DND-41 (cell line): Measurements from ENCODE around the gene CRYZ.

Source experiments
- ATAC-seq: fragments of 200-7000 bp; cut with Tn5 transposase; 3 replicates; pipeline ENCODE4 v1.9.1; 2021; ENCODE audit warnings: low read depth; ENCODE audit not compliant: insufficient read depth
- DNase-seq: peaks from one replicate; pipeline ENCODE4 v3.0.0-alpha.2; 2020
- H2AFZ ChIP-seq: 2 replicates; pipeline ENCODE4 v1.6.0; 2012; ENCODE audit warnings: low read depth, low read length
- H3K27ac ChIP-seq: 2 replicates; pipeline ENCODE4 v1.5.1; 2012; ENCODE audit warnings: low read length, inconsistent platforms
- H3K27me3 ChIP-seq: fragments of 200-600 bp; sonication (generic); 2 replicates; pipeline ENCODE4 v1.6.0; 2012; ENCODE audit warnings: low read length, mild to moderate bottlenecking, inconsistent platforms; ENCODE audit not compliant: insufficient read depth, poor library complexity
- H3K36me3 ChIP-seq: 2 replicates; pipeline ENCODE4 v1.5.1; 2012; ENCODE audit warnings: low read length, inconsistent platforms; ENCODE audit not compliant: insufficient read depth
- H3K4me1 ChIP-seq: 2 replicates; pipeline ENCODE4 v1.5.1; 2012; ENCODE audit warnings: mild to moderate bottlenecking, low read length; ENCODE audit not compliant: insufficient read depth
- H3K4me2 ChIP-seq: 2 replicates; pipeline ENCODE4 v1.6.0; 2012; ENCODE audit warnings: mild to moderate bottlenecking, moderate library complexity, low read length, inconsistent platforms; ENCODE audit not compliant: insufficient read depth
- H3K4me3 ChIP-seq, 2 experiments: fragments of 200-600 bp in 1 of 2; shearing (Covaris generic) in 1 of 2; 2 replicates each; pipeline ENCODE4 v1.5.1; 2012 to 2016; ENCODE audit warnings: inconsistent platforms in 2 of 2, low read length in 2 of 2, mild to moderate bottlenecking in 2 of 2, low read depth in 1 of 2, moderate library complexity in 1 of 2
- H3K79me2 ChIP-seq: 2 replicates; pipeline ENCODE4 v1.6.0; 2012; ENCODE audit warnings: low read length, inconsistent platforms; ENCODE audit not compliant: insufficient read depth
- H3K9ac ChIP-seq: 2 replicates; pipeline ENCODE4 v1.6.0; 2012; ENCODE audit warnings: low read depth, mild to moderate bottlenecking, inconsistent platforms, low read length, moderate library complexity
- H3K9me3 ChIP-seq: 2 replicates; pipeline ENCODE4 v1.5.1; 2012; ENCODE audit warnings: low read length, moderate library complexity, mild to moderate bottlenecking, inconsistent platforms; ENCODE audit not compliant: insufficient read depth, severe bottlenecking
- H4K20me1 ChIP-seq: 2 replicates; pipeline ENCODE4 v1.6.0; 2012; ENCODE audit warnings: low read length; ENCODE audit not compliant: insufficient read depth
- EZH2 ChIP-seq: IDR thresholded peaks from 3 replicates; pipeline ENCODE4 v1.6.1; 2012; ENCODE audit warnings: borderline replicate concordance, low read depth, mild to moderate bottlenecking, moderate library complexity, low read length, inconsistent platforms; ENCODE audit not compliant: severe bottlenecking
- TF ChIP-seq, protein P1 (sequence below): IDR thresholded peaks from 2 replicates; pipeline ENCODE4 v1.5.1; 2012; ENCODE audit warnings: borderline replicate concordance, low read length, moderate library complexity, mild to moderate bottlenecking; ENCODE audit not compliant: poor library complexity, severe bottlenecking; ENCODE audit errors: extremely low read depth

Gene CRYZ

DNA sequence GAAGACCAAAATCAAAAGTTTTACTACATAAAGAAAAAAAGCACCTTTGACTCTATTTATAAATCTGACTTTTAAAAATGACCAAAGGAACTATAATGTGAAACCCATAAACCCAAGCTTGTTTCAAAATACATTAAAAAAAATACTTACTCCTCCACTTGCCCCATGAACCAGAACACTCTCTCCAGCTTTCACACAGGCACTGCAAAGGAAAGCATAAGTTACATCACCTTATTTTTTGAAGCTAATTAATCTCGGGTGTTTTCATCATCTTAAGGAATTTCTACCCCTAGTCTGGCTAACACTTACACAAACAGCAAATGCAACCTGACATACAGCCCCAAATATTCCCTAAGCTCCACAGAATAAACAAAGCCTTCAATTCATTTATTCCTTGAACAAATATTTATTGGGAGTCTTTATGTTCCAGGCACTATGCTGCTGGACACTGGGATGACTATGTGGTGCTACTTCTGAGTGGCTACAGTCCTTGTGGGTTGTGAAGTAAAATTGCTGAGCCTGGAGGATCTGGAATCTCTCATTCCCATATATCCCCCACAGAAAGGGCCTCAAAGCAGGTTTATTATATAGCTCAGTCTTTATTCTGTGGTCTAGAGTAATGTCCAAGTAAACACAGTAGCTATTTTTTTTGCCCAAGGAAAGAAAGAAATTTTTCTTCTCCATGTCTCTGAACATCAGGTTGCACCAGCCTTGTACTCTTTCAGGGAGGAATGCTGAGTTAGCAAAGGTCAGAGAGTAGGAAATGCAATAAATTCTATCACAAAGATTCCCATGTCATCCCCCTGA, 18.2 kb downstream of the CRYZ start:
- H3K9ac ChIP-seq = no peak overlapping the region
- TF ChIP-seq, protein P1, sequence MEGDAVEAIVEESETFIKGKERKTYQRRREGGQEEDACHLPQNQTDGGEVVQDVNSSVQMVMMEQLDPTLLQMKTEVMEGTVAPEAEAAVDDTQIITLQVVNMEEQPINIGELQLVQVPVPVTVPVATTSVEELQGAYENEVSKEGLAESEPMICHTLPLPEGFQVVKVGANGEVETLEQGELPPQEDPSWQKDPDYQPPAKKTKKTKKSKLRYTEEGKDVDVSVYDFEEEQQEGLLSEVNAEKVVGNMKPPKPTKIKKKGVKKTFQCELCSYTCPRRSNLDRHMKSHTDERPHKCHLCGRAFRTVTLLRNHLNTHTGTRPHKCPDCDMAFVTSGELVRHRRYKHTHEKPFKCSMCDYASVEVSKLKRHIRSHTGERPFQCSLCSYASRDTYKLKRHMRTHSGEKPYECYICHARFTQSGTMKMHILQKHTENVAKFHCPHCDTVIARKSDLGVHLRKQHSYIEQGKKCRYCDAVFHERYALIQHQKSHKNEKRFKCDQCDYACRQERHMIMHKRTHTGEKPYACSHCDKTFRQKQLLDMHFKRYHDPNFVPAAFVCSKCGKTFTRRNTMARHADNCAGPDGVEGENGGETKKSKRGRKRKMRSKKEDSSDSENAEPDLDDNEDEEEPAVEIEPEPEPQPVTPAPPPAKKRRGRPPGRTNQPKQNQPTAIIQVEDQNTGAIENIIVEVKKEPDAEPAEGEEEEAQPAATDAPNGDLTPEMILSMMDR = no peak
- TF ChIP-seq EZH2 = no peak
- ATAC-seq = no peak

DNA sequence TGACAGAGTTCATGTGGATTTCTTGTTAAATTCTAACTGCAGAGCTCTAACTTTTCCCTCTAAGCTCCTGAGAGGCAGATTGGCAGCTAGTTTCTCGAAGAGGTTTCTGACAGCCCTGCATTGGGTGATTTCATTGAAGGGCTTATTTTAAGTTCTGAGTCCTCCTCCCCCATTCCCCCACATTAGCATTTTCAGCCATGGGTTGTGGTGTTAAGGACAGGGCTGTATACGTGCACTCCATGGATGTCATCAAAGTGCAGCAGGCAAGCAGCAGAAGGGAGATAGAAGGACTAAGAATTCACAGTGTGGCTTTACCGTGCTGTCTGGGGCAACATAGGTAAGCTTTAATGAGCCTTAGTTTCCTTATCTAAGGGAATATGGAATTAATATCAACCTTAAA, 19.0 kb downstream of the CRYZ start:
- Histone ChIP-seq H3K4me3 (no peak overlapping the region), H3K9ac (no peak overlapping the region), H2AFZ (no peak overlapping the region), H3K9me3 (no peaks in the 10 kb centered on the region), H3K4me2 (no peak overlapping the region), H3K36me3 (0 out of 2 replicates have a peak, but pooled peaks cover 9% of the 10 kb centered on the region), H4K20me1 (no peaks in the 10 kb centered on the region), H3K79me2 (no peaks in the 10 kb centered on the region), H3K4me1 (no peaks in the 10 kb centered on the region), H3K27me3 (no peaks in the 10 kb centered on the region), H3K27ac (no peak overlapping the region)
- DNase-seq (no peak), ATAC-seq (no peak)
- no peak for TF ChIP-seq EZH2
- TF ChIP-seq, protein P1 = no peak

More for the DNA sequence above, 18.2 kb downstream of the CRYZ start:
- no peak overlapping the region for H3K4me2 ChIP-seq
- H3K27ac ChIP-seq = no peak overlapping the region
- H3K9me3 ChIP-seq = no peaks in the 10 kb centered on the region
- 0 out of 2 replicates have a peak, but pooled peaks cover 9% of the 10 kb centered on the region for H3K36me3 ChIP-seq
- H3K4me3 ChIP-seq = no peak overlapping the region
- no peaks in the 10 kb centered on the region for H4K20me1 ChIP-seq
- no peak for DNase-seq
- H3K4me1 ChIP-seq = no peaks in the 10 kb centered on the region
- no peak overlapping the region for H2AFZ ChIP-seq
- no peaks in the 10 kb centered on the region for H3K27me3 ChIP-seq
- H3K79me2 ChIP-seq = no peaks in the 10 kb centered on the region

GRCh38 chr1:74712881-74713280, 20.0 kb downstream of the CRYZ start:
- DNase-seq = no peak

More at GRCh38 chr1:74712881-74713280, 20.0 kb downstream of the CRYZ start:
- Histone ChIP-seq H3K36me3 (0 out of 2 replicates have a peak, but pooled peaks cover 9% of the 10 kb centered on the region), H3K27ac (no peak overlapping the region), H3K4me1 (no peaks in the 10 kb centered on the region), H3K27me3 (no peaks in the 10 kb centered on the region), H2AFZ (no peak overlapping the region), H3K9me3 (no peaks in the 10 kb centered on the region), H4K20me1 (no peaks in the 10 kb centered on the region), H3K4me3 (no peak overlapping the region), H3K4me2 (no peak overlapping the region), H3K9ac (no peak overlapping the region), H3K79me2 (no peaks in the 10 kb centered on the region)
- no peak for ATAC-seq
- no peak for TF ChIP-seq EZH2
- TF ChIP-seq, protein P1 = no peak
